Measurements from ENCODE around the gene MMUT.
"Not testable (repeated sequence)": the region's sequence is repeated elsewhere in the genome, so short reads cannot be mapped to it uniquely, and the experiment has no call there.

The MMUT gene

GRCh38 chr6:49462927-49463611, at the start of gene MMUT, which contains the start of gene CENPQ:
TSS of gene MMUT (minus strand) at chr6:49463253. CDS start at chr6:49459466, 3,787 bp downstream.
TSS of gene CENPQ (plus strand) at chr6:49463370. CDS start at chr6:49470177, 6,807 bp downstream.
- peak; percentile 93 for DNase-seq (ENCODE audit: low spot score)

GRCh38 chr6:49509342-49509741, 46.3 kb upstream of the MMUT start:
- no peak for DNase-seq (ENCODE audit: low spot score)

DNA sequence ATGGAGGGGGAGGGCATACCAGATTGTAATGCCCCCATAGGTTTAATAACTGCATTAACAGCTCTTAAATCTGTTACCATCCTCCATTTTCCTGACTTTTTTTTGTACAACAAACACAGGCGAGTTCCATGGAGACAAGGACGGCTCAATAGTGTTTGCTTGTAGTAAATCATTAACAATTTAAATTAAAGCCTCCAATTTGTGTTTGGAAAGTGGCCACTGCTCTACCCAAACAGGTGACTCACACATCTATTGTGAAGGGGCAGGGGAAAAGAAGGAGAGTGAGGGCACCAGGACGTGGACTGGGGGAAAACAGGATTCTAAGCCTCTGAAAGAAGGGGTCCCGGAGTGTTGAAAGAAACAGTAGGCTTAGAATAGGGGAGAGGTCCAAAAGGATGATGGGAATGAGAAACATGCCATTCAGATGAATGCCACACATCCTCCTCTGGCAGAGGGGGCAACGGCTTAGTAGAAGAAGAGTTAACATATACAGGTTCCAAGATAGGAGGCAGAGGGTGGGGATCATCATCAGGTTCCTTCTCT, 43.6 kb upstream of the MMUT start:
- DNase-seq (ENCODE audit: low spot score), result no peak

DNA sequence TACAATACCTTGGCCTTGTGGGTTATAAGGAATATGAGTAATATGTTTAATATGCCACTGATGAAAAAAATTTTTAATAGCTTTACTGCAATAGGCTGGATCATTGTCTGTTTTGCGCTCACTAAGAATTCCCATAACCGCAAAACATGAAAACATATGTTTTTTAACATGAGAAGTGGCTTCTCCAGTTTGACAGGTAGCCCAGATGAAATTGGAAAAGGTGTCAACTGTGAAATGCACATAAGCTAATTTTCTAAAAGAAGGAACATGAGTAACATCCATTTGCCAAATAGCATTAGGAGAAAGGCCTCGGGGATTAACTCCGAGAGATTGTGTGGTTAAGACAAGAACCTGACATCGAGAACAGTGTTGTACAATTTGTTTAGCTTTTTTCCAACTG, 41.6 kb upstream of the MMUT start:
- no peak for DNase-seq (ENCODE audit: low spot score)

DNA sequence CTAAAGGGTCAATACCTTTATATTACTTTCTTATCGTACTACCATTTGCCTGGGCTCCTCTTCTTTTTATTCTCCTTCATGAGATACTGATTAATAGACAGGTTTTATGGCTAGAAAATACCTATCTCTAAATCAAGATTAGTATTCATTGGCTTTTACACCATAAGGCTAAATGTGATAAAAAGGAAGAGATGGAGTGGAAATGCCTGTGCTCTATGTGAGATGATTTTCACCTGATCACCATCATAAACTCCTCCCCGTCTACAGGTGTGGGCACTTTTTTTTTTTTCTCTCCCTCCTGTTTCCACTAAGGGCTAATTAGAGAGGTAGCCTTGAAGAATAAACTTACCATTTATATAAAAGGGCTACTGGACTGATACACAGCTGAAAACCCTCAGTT, 36.6 kb upstream of the MMUT start, which contains the start of gene GLYATL3:
TSS of gene GLYATL3 (plus strand) at position 301 of the 400 bp plus-strand sequence. CDS start 12,068 bp downstream, outside the sequence.
- DNase-seq (ENCODE audit: low spot score), result no peak

DNA sequence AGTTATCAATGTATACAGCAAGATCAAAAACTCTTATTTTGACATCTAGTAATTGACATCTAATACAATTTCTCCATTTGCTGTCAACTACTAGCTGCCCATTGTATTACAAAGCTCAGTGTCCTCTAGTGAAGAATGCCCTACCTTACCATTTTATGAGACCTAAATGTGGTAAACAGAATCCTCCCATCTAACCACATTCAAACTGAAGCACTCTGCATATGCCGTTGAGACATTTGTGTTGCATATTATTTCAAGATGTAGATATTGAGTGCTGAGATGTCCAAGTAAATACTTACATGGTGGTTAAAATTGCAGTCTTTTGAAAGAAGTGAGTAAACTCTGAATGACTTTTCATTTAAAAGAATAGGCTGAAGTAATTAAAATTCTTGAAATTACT, 36.1 kb upstream of the MMUT start:
- DNase-seq (ENCODE audit: low spot score), result no peak

GRCh38 chr6:49497304-49497703, 34.3 kb upstream of the MMUT start:
- DNase-seq (ENCODE audit: low spot score), result no peak

GRCh38 chr6:49490633-49491032, 27.6 kb upstream of the MMUT start:
- DNase-seq (ENCODE audit: low spot score), result no peak

DNA sequence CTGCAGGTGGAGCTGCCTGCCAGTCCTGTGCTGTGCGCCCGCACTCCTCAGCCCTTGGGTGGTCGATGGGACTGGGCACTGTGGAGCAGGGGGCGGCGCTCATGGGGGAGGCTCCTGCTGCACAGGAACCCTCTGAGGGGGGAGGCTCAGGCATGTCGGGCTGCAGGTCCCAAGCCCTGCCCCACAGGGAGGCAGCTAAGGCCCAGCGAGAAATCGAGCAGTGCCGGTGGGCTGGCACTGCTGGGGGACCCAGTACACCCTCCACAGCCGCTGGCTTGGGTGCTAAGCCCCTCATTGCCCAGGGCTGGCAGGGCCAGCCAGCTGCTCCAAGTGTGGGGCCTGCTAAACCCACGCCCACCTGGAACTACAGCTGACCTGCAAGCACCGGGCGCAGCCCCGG, 20.3 kb upstream of the MMUT start:
- DNase-seq (ENCODE audit: low spot score), result not testable (repeated sequence)

DNA sequence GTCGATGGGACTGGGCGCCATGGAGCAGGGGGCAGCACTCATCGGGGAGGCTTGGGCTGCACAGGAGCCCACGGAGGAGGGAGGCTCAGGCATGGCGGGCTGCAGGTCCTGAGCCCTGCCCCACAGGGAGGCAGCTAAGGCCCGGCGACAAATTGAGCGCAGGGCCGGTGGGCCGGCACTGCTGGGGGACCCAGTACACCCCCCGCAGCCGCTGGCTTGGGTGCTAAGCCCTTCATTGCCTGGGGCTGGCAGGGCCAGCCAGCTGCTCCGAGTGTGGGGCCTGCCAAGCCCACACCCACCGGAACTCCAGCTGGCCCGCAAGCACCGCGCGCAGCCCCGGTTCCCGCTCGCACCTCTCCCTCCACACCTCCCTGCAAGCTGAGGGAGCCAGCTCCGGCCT, 18.8 kb upstream of the MMUT start:
- not testable (repeated sequence) for DNase-seq (ENCODE audit: low spot score)

DNA sequence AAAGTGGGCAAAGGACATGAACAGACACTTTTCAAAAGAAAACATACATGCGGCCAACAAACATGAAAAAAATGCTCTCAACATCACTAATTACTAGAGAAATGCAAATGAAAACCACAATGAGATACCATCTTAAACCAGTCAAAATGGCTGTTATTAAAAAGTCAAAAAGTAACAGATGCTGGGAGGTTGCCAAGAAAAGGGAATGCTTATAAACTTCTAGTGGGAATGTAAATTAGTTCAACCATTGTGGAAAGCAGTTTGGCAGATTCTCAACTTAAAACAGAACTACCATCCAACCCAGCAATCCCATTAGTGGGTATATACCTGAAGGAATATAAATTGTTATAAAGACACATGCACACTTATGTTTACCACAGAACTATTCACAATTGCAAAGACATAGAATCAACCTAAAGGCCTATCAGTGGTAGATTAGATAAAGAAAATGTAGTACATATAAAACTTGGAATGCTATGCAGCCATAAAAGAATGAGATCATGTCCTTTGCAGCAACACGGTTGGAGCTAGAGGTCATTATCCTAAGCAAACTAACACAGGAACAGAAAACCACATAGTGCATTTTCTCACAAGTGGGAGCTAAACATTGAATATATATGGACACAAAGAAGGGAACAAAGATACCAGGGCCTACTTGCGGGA, 16.4 kb upstream of the MMUT start:
- DNase-seq (ENCODE audit: low spot score), result no peak

DNA sequence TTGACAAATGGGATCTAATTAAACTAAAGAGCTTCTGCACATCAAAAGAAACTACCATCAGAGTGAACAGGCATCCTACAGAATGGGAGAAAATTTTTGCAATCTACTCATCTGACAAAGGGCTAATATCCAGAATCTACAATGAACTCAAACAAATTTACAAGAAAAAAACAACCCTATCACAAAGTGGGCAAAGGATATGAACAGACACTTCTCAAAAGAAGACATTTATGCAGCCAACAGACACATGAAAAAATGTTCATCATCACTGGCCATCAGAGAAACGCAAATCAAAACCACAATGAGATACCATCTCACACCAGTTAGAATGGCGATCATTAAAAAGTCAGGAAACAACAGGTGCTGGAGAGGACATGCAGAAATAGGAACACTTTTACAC, 13.5 kb upstream of the MMUT start:
- not testable (repeated sequence) for DNase-seq (ENCODE audit: low spot score)

DNA sequence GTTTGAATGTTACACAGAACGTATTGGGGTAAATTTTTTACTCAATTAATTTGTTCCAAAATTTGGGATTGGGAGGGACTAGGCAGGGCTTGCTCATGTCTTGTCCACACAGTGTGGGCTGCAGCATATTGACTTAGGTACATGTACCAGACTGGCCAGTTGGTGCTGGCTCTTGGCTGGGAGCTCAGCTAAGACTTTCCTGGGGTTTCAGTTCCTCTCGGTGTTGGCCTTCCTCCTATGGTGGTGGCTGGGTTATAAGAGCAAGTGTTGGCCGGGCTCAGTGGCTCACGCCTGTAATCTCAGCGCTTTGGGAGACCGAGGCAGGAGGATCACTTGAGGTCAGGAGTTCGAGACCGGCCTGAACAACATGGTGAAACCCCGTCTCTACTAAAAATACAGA, 5.0 kb upstream of the MMUT start:
- no peak for DNase-seq (ENCODE audit: low spot score)

DNA sequence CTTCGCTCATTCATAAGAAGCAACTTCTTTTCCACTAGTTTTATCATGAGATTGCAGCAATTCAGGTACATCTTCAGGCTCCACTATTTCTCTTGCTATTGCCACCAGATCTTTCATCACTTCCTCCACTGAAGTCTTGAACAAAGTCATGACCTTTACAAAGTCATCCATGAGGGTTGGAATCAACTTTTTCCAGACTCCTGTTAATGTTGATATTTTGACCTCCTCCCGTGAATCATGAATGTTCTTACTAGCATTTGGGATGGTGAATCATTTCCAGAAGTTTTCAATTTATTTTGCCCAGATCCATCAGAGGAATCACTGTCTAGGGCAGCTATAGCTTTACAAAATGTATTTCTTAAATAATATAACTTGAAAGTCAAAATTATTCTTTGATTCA, 1.6 kb upstream of the MMUT start:
- no peak for DNase-seq (ENCODE audit: low spot score)

DNA sequence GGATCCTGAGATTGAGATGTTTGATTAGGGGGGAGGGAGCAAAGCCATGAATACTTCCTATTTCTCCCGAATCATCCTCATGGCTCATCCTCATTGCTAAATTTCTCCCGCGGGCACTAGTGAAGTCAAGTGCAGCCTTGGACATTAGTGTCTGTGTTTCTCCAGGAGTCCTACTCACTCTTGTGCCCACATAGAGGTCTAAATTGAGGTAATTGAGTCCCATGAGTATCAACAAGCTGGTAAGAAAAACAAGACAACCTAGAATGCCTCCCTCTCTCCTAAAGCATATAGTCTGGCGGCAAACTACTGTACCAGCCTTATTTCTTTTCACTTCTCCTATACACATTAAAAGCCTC, 537 bp upstream of the MMUT start:
- no peak for DNase-seq (ENCODE audit: low spot score)

- DNase-seq (ENCODE audit: low spot score), result no peak
These were observed 490 bp downstream of the MMUT start for GRCh38 chr6:49462599-49462926.

DNA sequence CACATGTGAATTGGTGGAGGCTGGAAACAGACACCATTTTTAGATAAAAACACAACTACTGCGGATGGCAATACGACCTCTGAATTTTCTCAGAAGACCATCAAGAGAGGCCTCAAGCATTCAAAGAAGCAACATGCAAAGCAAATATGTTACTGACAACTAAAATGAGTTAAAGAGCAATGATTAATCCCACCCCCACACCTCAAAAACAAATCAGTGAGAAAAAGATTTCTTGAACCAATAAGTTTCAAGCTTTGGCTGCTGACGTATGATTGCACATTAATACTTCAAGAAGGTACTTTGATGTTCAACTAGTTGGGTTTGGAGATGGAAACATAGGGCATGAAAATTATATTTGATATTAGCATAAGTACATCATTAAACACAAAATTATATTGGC, 982 bp downstream of the MMUT start:
- no peak for DNase-seq (ENCODE audit: low spot score)

DNA sequence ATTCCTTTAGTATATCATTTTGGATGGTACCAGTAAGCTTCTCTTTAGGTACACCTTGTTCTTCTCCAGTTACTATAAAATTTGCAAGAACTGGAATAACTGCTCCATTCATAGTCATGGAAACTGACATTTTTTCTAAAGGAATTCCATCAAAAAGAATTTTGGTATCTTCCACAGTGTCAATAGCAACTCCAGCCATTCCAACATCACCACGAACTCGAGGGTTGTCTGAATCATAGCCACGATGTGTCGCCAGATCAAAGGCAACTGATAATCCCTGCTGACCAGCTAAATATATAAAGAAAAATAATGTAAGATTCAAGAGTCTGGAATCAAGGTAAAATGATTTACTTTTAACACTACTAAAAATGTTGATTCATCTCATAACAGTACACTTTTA, 5.3 kb downstream of the MMUT start:
- no peak for DNase-seq (ENCODE audit: low spot score)

- no peak for DNase-seq (ENCODE audit: low spot score)
These were observed 8.0 kb downstream of the MMUT start for GRCh38 chr6:49454787-49455709.

DNA sequence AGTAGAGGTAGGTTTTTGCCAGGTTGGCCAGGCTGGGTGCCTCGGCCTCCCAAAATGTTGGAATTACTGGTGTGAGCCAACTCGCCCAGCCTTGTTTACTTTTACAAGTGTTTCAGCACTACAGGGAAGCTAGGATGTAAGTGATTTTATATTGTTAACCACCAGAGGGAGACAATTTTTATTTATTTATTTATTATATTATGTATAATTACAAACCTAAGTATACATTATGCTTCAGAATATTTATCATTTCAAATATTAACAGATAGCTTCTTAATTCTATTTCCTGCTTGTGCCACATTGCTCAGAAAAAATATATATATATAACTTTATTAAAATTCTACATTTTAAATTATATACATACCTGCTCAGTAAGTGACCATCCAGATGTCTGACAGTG, 9.8 kb downstream of the MMUT start:
- DNase-seq (ENCODE audit: low spot score), result no peak

- no peak for DNase-seq (ENCODE audit: low spot score)
These were observed 32.2 kb downstream of the MMUT start for GRCh38 chr6:49430866-49431265.

- DNase-seq (ENCODE audit: low spot score), result no peak
These were observed 32.9 kb downstream of the MMUT start for GRCh38 chr6:49430187-49430586.

DNA sequence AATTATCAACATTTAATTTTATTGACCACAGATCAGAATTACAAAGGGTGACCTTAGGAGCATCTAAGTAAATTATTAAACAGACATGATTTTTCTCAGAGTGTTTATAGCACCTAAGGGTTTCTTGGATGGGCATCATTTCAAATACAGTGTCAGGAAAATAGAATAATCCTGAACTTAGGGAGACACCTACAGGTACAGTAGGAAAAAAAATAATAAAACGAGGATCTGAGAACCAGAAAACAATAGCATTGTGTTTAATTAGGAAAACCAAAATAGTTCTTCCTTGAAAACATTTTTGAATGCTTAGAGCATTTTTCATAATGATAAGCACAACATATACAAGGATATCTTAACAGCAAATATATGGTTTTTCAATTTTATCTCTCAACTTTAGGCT, 39.2 kb downstream of the MMUT start:
- DNase-seq (ENCODE audit: low spot score), result no peak

Data from globus pallidus (tissue), 1 donor.